IMR-90 (cell line): ENCODE results near the gene HTR1D. TPM values are rescaled to one million over a fixed set of nuclear protein-coding genes. Genes with fewer than 3 reads are reported as not detected.

ENCODE experiments used
- ATAC-seq: fragments of 200-7000 bp; cut with Tn5 transposase; 2 replicates; pipeline ENCODE4 v1.9.1; 2020; ENCODE audit warnings: low read depth, mild to moderate bottlenecking, moderate library complexity
- BruUV-seq: library from RNA; stranded (reverse); fragments of 400-500 nt; replicated peaks from 2 replicates; lab custom pipeline; 2021; lab: Mats Ljungman, UMichigan
- CTCF ChIA-PET: fragments of 300-600 bp; formaldehyde crosslinking; extraction: SDS; loops from one replicate; lab custom pipeline; 2021; ENCODE audit warnings: antibody characterized with exemption; lab: Yijun Ruan, JAX
- POLR2A ChIA-PET: fragments of 300-600 bp; sonication (Branson Sonifier 250); formaldehyde crosslinking; loops from one replicate; lab custom pipeline; 2022; ENCODE audit warnings: antibody characterized with exemption; ENCODE audit not compliant: unreplicated experiment; lab: Charles Lee
- DNase-seq: peaks from one replicate; pipeline ENCODE4 v3.0.0; 2013
- H2AFZ ChIP-seq: replicated peaks from 2 replicates; pipeline ENCODE3; 2013; ENCODE audit warnings: low read length, mild to moderate bottlenecking; ENCODE audit not compliant: poor library complexity
- H2AK5ac ChIP-seq: 2 replicates; pipeline ENCODE4 v1.6.1; 2013; ENCODE audit warnings: low read depth, low read length, inconsistent platforms
- H2AK9ac ChIP-seq: replicated peaks from 2 replicates; pipeline ENCODE3; 2013; ENCODE audit warnings: mild to moderate bottlenecking, low read depth, low read length, moderate library complexity; ENCODE audit not compliant: poor library complexity
- H2BK120ac ChIP-seq: 2 replicates; pipeline ENCODE4 v1.6.1; 2013; ENCODE audit warnings: low read depth, low read length, inconsistent platforms
- H2BK15ac ChIP-seq: 3 replicates; pipeline ENCODE4 v1.6.1; 2013; ENCODE audit warnings: low read depth, low read length, inconsistent platforms
- H2BK20ac ChIP-seq: 2 replicates; pipeline ENCODE4 v1.6.1; 2013; ENCODE audit warnings: low read depth, mild to moderate bottlenecking, inconsistent platforms, low read length, moderate library complexity
- H2BK5ac ChIP-seq: 2 replicates; pipeline ENCODE4 v1.6.1; 2013; ENCODE audit warnings: mild to moderate bottlenecking, low read depth, low read length, inconsistent platforms; ENCODE audit not compliant: poor library complexity, severe bottlenecking
- H3K14ac ChIP-seq: replicated peaks from 2 replicates; pipeline ENCODE4 v1.6.1; 2013; ENCODE audit warnings: low read depth, low read length, inconsistent platforms
- H3K18ac ChIP-seq: 2 replicates; pipeline ENCODE4 v1.6.1; 2013; ENCODE audit warnings: low read depth, low read length, control low read depth
- H3K23ac ChIP-seq: 2 replicates; pipeline ENCODE4 v1.6.1; 2013; ENCODE audit warnings: low read depth, low read length, inconsistent platforms
- H3K27ac ChIP-seq: 2 replicates; pipeline ENCODE4 v1.5.1; 2013; ENCODE audit warnings: mild to moderate bottlenecking, control low read depth, low read length; ENCODE audit not compliant: insufficient read depth
- H3K27me3 ChIP-seq: 2 replicates; pipeline ENCODE4 v1.6.1; 2013; ENCODE audit warnings: low read length; ENCODE audit not compliant: control insufficient read depth, insufficient read depth
- H3K36me3 ChIP-seq: 2 replicates; pipeline ENCODE4 v1.6.1; 2013; ENCODE audit warnings: low read length, mixed read lengths; ENCODE audit not compliant: control insufficient read depth, insufficient read depth
- H3K4ac ChIP-seq: 2 replicates; pipeline ENCODE4 v1.6.1; 2013; ENCODE audit warnings: low read depth, low read length, inconsistent platforms
- H3K4me1 ChIP-seq: 2 replicates; pipeline ENCODE4 v1.6.1; 2013; ENCODE audit warnings: low read length, mixed read lengths; ENCODE audit not compliant: control insufficient read depth, insufficient read depth
- H3K4me2 ChIP-seq: 2 replicates; pipeline ENCODE4 v1.6.1; 2013; ENCODE audit warnings: low read depth, mild to moderate bottlenecking, control low read depth, low read length, moderate library complexity
- H3K4me3 ChIP-seq: 2 replicates; pipeline ENCODE4 v1.5.1; 2013; ENCODE audit warnings: low read depth, mild to moderate bottlenecking, control low read depth, low read length, moderate library complexity; ENCODE audit not compliant: insufficient read depth
- H3K56ac ChIP-seq: 2 replicates; pipeline ENCODE4 v1.6.1; 2013; ENCODE audit warnings: low read length, inconsistent platforms; ENCODE audit not compliant: insufficient read depth; ENCODE audit errors: extremely low read depth
- H3K79me1 ChIP-seq, 2 experiments: 2 replicates each; pipeline ENCODE4 v1.6.1; 2013; ENCODE audit warnings: low read length in 2 of 2, inconsistent platforms in 1 of 2, low read depth in 1 of 2
- H3K9ac ChIP-seq: 2 replicates; pipeline ENCODE4 v1.6.1; 2013; ENCODE audit warnings: low read depth, low read length, control low read depth
- H3K9me1 ChIP-seq: 2 replicates; pipeline ENCODE4 v1.6.1; 2013; ENCODE audit warnings: low read length, inconsistent platforms; ENCODE audit not compliant: insufficient read depth
- H3K9me3 ChIP-seq: 2 replicates; pipeline ENCODE4 v1.6.1; 2013; ENCODE audit warnings: low read length; ENCODE audit not compliant: control insufficient read depth, insufficient read depth
- H4K20me1 ChIP-seq: 2 replicates; pipeline ENCODE4 v1.6.1; 2013; ENCODE audit warnings: low read length, inconsistent platforms; ENCODE audit not compliant: insufficient read depth
- H4K5ac ChIP-seq: 2 replicates; pipeline ENCODE4 v1.6.1; 2013; ENCODE audit warnings: mild to moderate bottlenecking, low read depth, low read length, control low read depth
- H4K8ac ChIP-seq, 2 experiments: 2 replicates each; pipeline ENCODE4 v1.6.1; 2013; ENCODE audit warnings: low read depth in 2 of 2, low read length in 2 of 2, control low read depth in 1 of 2, inconsistent platforms in 1 of 2
- H4K91ac ChIP-seq: 2 replicates; pipeline ENCODE4 v1.6.1; 2013; ENCODE audit warnings: low read depth, low read length, inconsistent platforms; ENCODE audit not compliant: insufficient read depth
- CEBPB ChIP-seq: IDR thresholded peaks from 2 replicates; pipeline ENCODE4 v1.6.1; 2012; ENCODE audit warnings: low read depth, low read length, improper control_type of control experiment
- CHD1 ChIP-seq: IDR thresholded peaks from 2 replicates; pipeline ENCODE4 v1.6.1; 2012; ENCODE audit warnings: low read depth, low read length, improper control_type of control experiment
- CTCF ChIP-seq: conservative IDR thresholded peaks from 2 replicates; pipeline ENCODE4 v1.5.1; 2012; ENCODE audit warnings: mild to moderate bottlenecking, low read depth, low read length, improper control_type of control experiment
- FOS ChIP-seq: fragments of 150-350 bp; IDR thresholded peaks from 2 replicates; pipeline ENCODE4 v1.6.1; 2016; ENCODE audit warnings: low read depth, low read length
- MAFK ChIP-seq: IDR thresholded peaks from 2 replicates; pipeline ENCODE4 v1.6.1; 2012; ENCODE audit warnings: low read depth, low read length, improper control_type of control experiment
- MAZ ChIP-seq: IDR thresholded peaks from 2 replicates; pipeline ENCODE4 v1.6.1; 2012; ENCODE audit warnings: low read depth, mild to moderate bottlenecking, low read length, improper control_type of control experiment, moderate library complexity, borderline replicate concordance
- MXI1 ChIP-seq: IDR thresholded peaks from 2 replicates; pipeline ENCODE4 v1.6.1; 2012; ENCODE audit warnings: low read depth, mild to moderate bottlenecking, low read length, moderate library complexity, borderline replicate concordance
- NFE2L2 ChIP-seq: fragments of 150-350 bp; IDR thresholded peaks from 2 replicates; pipeline ENCODE4 v1.6.1; 2016; ENCODE audit warnings: low read depth, mild to moderate bottlenecking, low read length
- POLR2A ChIP-seq: IDR thresholded peaks from 2 replicates; pipeline ENCODE4 v1.6.1; 2012; ENCODE audit warnings: mild to moderate bottlenecking, low read depth, low read length
- RAD21 ChIP-seq: IDR thresholded peaks from 2 replicates; pipeline ENCODE4 v1.6.1; 2012; ENCODE audit warnings: low read length, improper control_type of control experiment
- RCOR1 ChIP-seq: IDR thresholded peaks from 2 replicates; pipeline ENCODE4 v1.6.1; 2012; ENCODE audit warnings: mild to moderate bottlenecking, low read length, improper control_type of control experiment; ENCODE audit not compliant: insufficient replicate concordance
- RFX5 ChIP-seq: IDR thresholded peaks from 2 replicates; pipeline ENCODE4 v1.8.0; 2012; ENCODE audit warnings: low read depth, mild to moderate bottlenecking, low read length, moderate library complexity
- SMC3 ChIP-seq: fragments of 150-350 bp; IDR thresholded peaks from 2 replicates; pipeline ENCODE4 v1.6.1; 2016; ENCODE audit warnings: low read depth, mild to moderate bottlenecking, antibody characterized with exemption, low read length, moderate library complexity
- USF2 ChIP-seq: fragments of 150-350 bp; IDR thresholded peaks from 2 replicates; pipeline ENCODE4 v1.6.1; 2017; ENCODE audit warnings: mild to moderate bottlenecking, antibody characterized with exemption, low read length, low read depth
- WGBS, 2 experiments: methylation state at CpG; one replicate each; pipeline versions ENCODE4 v1.1.5 to v1.1.7; 2013; ENCODE audit warnings: missing lambda C conversion rate in 2 of 2; ENCODE audit not compliant: insufficient read length in 1 of 2; ENCODE audit errors: extremely low coverage in 2 of 2; 5-methylcytosine and 5-hydroxymethylcytosine counted together
- dilution Hi-C: fragments of 300-500 bp; cut with HindIII; formaldehyde crosslinking; loops from one replicate; pipeline ENCODE4 v1.14.3; 2018; ENCODE audit warnings: low sequenced_read_pairs; ENCODE audit not compliant: unreplicated experiment
- in situ Hi-C: fragments of 300-500 bp; cut with MboI; formaldehyde crosslinking; loops from 3 replicates; pipeline ENCODE4 v1.14.3; 2019; ENCODE audit warnings: low sequenced_read_pairs, inconsistent platforms, mixed read lengths
- intact Hi-C: fragments of 100-400 bp; cut with micrococcal nuclease; formaldehyde crosslinking; loops from 2 replicates; pipeline ENCODE4 v1.10.0; 2022
- polyA plus RNA-seq, 3 experiments: library from polyadenylated mRNA; depleted of rRNA; stranded (reverse); fragments of >200 nt; gene quantifications; 2 replicates each; pipeline ENCODE4 v1.2.3, GENCODE V29; 2012; ENCODE audit warnings: low replicate concordance in 1 of 3
- total RNA-seq: library from RNA; depleted of rRNA; stranded (reverse); fragments of >200 nt; gene quantifications from 2 replicates; pipeline ENCODE4 v1.2.3, GENCODE V29; 2012
- TF ChIP-seq, protein P1 (sequence below): fragments of 150-350 bp; IDR thresholded peaks from 2 replicates; pipeline ENCODE4 v1.6.1; 2016; ENCODE audit warnings: low read depth, mild to moderate bottlenecking, low read length, moderate library complexity, borderline replicate concordance

Gene HTR1D
- total and polyA plus RNA-seq, 2 of the 4 experiments (the other 2 are of a cell fraction) = 0.03 to 0.18 TPM

DNA sequence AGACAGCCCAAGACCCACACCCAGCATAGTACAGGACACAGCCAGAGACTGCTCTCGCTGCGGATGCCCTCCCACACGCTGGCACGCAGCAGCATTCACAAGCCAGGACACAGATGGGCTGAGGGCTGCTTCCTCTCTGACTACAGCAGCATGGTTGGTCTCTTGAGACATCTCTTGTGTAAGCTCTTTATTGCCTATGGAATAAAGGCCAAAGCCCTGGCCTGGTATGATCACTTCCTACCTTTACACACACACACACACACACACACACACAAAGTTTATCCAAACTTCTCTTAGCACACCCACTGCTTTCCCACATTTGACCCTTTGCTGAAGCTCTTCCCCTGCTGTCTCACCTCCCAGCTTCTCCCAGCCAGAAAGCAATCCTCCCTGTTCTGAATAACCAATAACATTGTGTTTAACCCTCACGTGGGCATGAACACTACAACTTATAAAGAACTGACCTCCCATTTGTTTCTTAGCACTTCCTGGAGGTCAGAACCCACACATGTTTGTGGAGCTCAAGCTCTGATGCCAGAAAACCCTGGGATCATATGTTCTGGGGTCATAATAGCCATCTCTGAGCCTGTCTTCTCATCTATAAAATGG, 47.5 kb downstream of the HTR1D start:
- Histone ChIP-seq H4K5ac (no peak overlapping the region), H2AK9ac (no peak overlapping the region), H3K4ac (peak overlapping the region; percentile 53; the same call in 1 of the 2 replicates), H4K20me1 (peaks cover 34% of the 10 kb centered on the region), H3K36me3 (no peaks in the 10 kb centered on the region), H4K8ac (peak overlapping the region in 1 of 2 experiments; percentile 52; a peak in 2 of 4 replicates), H4K91ac (no peak overlapping the region; the same call in 1 of the 2 replicates), H3K14ac (no peak overlapping the region; the same call in 1 of the 2 replicates), H3K4me2 (no peak overlapping the region), H3K9me1 (peaks cover 11% of the 10 kb centered on the region), H2BK120ac (no peak overlapping the region), H3K18ac (no peak overlapping the region), H3K56ac (no peak overlapping the region), H3K27ac (peak overlapping the region; percentile 19; the same call in 1 of the 2 replicates), H2AFZ (peak overlapping the region; percentile 67), H3K4me1 (peaks cover 5% of the 10 kb centered on the region), H3K4me3 (no peak overlapping the region), H3K27me3 (no peaks in the 10 kb centered on the region), H2BK20ac (no peak overlapping the region; the same call in 1 of the 2 replicates), H2BK5ac (peak overlapping the region; percentile 3), H3K23ac (no peak overlapping the region), H2BK15ac (no peak overlapping the region; the same call in 2 of the 3 replicates), H3K9me3 (no peaks in the 10 kb centered on the region), H3K79me1 (peaks cover 0 to 29% of the 10 kb centered on the region in 2 experiments; a peak in 2 of 4 replicates), H2AK5ac (no peak overlapping the region), H3K9ac (no peak overlapping the region)
- ATAC-seq (peak; percentile 5; the same call in 1 of the 2 replicates), DNase-seq (peak; percentile 72)
- ChIA-PET CTCF (interaction anchor here (0.7 kb wide), 1 partner anchor 14 kb away, joined by 3 read pairs; no protein-coding TSS in a partner anchor), POLR2A (no interaction called here)
- in situ Hi-C loops = no loop called here
- intact Hi-C loops = no loop called here
- dilution Hi-C loops = no loop called here
- no TSS peak for BruUV-seq
- WGBS, 2 experiments = 48% methylated on average over 5 of the region's 5 CpGs; no CpG with 5 or more reads in 1 of the 2 experiments
- TF ChIP-seq RFX5 (peak; percentile 47; the same call in 1 of the 2 replicates), SMC3 (no peak), CEBPB (peak; percentile 58; the same call in 1 of the 2 replicates), CTCF (no peak), MAZ (no peak), RAD21 (no peak), CHD1 (no peak), POLR2A (no peak), FOS (no peak), RCOR1 (peak; percentile 28), MAFK (no peak), USF2 (peak; percentile 98), NFE2L2 (no peak), MXI1 (no peak)
- TF ChIP-seq, protein P1, sequence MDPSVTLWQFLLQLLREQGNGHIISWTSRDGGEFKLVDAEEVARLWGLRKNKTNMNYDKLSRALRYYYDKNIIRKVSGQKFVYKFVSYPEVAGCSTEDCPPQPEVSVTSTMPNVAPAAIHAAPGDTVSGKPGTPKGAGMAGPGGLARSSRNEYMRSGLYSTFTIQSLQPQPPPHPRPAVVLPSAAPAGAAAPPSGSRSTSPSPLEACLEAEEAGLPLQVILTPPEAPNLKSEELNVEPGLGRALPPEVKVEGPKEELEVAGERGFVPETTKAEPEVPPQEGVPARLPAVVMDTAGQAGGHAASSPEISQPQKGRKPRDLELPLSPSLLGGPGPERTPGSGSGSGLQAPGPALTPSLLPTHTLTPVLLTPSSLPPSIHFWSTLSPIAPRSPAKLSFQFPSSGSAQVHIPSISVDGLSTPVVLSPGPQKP = no peak
